Tibial nerve (tissue), 4 donors: ENCODE measurements around the gene PACSIN2. TPM values are rescaled to one million over a fixed set of nuclear protein-coding genes. Genes with fewer than 3 reads are reported as not detected.

Experiments
- DNase-seq, 2 donors: peaks; one replicate each; pipeline ENCODE4 v3.0.0-alpha.2; 2019; ENCODE audit warnings: low spot score in 2 of 2
- H3K27ac ChIP-seq, 4 donors: fragments of 200-600 bp; sonication (generic) in 3 of 4; one replicate each; pipeline ENCODE4 v1.5.1; 2017 to 2019; ENCODE audit warnings: mild to moderate bottlenecking in 1 of 4
- H3K27me3 ChIP-seq, 2 donors: fragments of 200-600 bp; sonication (generic) in 1 of 2; one replicate each; pipeline versions ENCODE4 v1.5.1 to v1.6.0; 2017 to 2019
- H3K36me3 ChIP-seq, 3 donors: fragments of 200-600 bp; sonication (generic); one replicate each; pipeline ENCODE4 v1.5.1; 2018 to 2019
- H3K4me1 ChIP-seq, 4 donors: fragments of 200-600 bp; sonication (generic) in 3 of 4; one replicate each; pipeline ENCODE4 v1.5.1; 2017 to 2019
- H3K4me3 ChIP-seq, 4 donors: fragments of 200-600 bp; sonication (generic) in 3 of 4; one replicate each; pipeline ENCODE4 v1.5.1; 2017 to 2019; ENCODE audit warnings: mild to moderate bottlenecking in 1 of 4, moderate library complexity in 1 of 4
- H3K9me3 ChIP-seq, 4 donors: fragments of 200-600 bp; sonication (generic) in 3 of 4; one replicate each; pipeline ENCODE4 v1.5.1; 2017 to 2019
- EP300 ChIP-seq, 2 donors: sonication (generic); formaldehyde crosslinking; IDR thresholded peaks; one replicate each; pipeline ENCODE4 v1.6.1; 2017; ENCODE audit warnings: antibody characterized with exemption in 2 of 2, mild to moderate bottlenecking in 1 of 2
- POLR2A ChIP-seq, 2 donors: fragments of 450-650 bp; IDR thresholded peaks; one replicate each; pipeline ENCODE4 v1.6.1; 2017; ENCODE audit warnings: antibody characterized with exemption in 2 of 2, mild to moderate bottlenecking in 2 of 2, moderate library complexity in 2 of 2
- WGBS, 2 donors: methylation state at CpG; one replicate each; pipeline ENCODE4 v1.1.5; 2018; 5-methylcytosine and 5-hydroxymethylcytosine counted together
- total RNA-seq, 4 donors: library from RNA; depleted of rRNA; stranded (reverse); fragments of >200 nt; gene quantifications; one replicate each; pipeline ENCODE4 v1.1.0, GENCODE V29; 2016
- TF ChIP-seq, protein P1 (sequence below), 5 experiments: fragments of 200-600 bp in 3 of 5; fragments of 450-650 bp in 2 of 5; sonication (generic) in 3 of 5; IDR thresholded peaks; one replicate each; pipeline ENCODE4 v1.5.1; 2016 to 2019; ENCODE audit warnings: antibody characterized with exemption in 5 of 5, mild to moderate bottlenecking in 3 of 5, moderate library complexity in 2 of 5

The PACSIN2 gene
- total RNA-seq, 4 donors from 2014 or later: 45.9 to 78.2 (median 59.0) TPM

- H3K9me3 ChIP-seq: no peaks in the 10 kb centered on the region
- DNase-seq: no peak
- no peak for TF ChIP-seq EP300 (IDR thresholded peaks at IDR 0.05)
- WGBS, 2 donors: 61 to 70% methylated on average over 6 of the region's 6 CpGs
- no peaks in the 10 kb centered on the region for H3K27me3 ChIP-seq
- no peak overlapping the region for H3K4me3 ChIP-seq
- peak overlapping the region in 1 of 4 donors; percentile 18 for H3K27ac ChIP-seq
- H3K36me3 ChIP-seq: no peaks in the 10 kb centered on the region
- peaks cover 0 to 86% (median 26%) of the 10 kb centered on the region in 4 donors for H3K4me1 ChIP-seq
Measured at GRCh38 chr22:42949159-42949558, 65.8 kb downstream of the PACSIN2 start.

- TF ChIP-seq, protein P1, sequence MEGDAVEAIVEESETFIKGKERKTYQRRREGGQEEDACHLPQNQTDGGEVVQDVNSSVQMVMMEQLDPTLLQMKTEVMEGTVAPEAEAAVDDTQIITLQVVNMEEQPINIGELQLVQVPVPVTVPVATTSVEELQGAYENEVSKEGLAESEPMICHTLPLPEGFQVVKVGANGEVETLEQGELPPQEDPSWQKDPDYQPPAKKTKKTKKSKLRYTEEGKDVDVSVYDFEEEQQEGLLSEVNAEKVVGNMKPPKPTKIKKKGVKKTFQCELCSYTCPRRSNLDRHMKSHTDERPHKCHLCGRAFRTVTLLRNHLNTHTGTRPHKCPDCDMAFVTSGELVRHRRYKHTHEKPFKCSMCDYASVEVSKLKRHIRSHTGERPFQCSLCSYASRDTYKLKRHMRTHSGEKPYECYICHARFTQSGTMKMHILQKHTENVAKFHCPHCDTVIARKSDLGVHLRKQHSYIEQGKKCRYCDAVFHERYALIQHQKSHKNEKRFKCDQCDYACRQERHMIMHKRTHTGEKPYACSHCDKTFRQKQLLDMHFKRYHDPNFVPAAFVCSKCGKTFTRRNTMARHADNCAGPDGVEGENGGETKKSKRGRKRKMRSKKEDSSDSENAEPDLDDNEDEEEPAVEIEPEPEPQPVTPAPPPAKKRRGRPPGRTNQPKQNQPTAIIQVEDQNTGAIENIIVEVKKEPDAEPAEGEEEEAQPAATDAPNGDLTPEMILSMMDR (IDR thresholded peaks at IDR 0.05): no peak
- TF ChIP-seq POLR2A (IDR thresholded peaks at IDR 0.05): no peak
- no peak for TF ChIP-seq EP300 (IDR thresholded peaks at IDR 0.05)
- H3K4me1 ChIP-seq: peaks cover 0 to 86% (median 32%) of the 10 kb centered on the region in 4 donors
- WGBS, 2 donors: 79 to 86% methylated on average over 2 of the region's 2 CpGs
Measured at GRCh38 chr22:42948294-42948693, 66.7 kb downstream of the PACSIN2 start.

GRCh38 chr22:42947211-42947990 is 67.5 kb downstream of the PACSIN2 start:
- Histone ChIP-seq H3K4me1 (peaks cover 0 to 93% (median 33%) of the 10 kb centered on the region in 4 donors), H3K36me3 (no peaks in the 10 kb centered on the region), H3K27me3 (no peaks in the 10 kb centered on the region), H3K9me3 (no peaks in the 10 kb centered on the region), H3K27ac (peak overlapping the region in 2 of 4 donors; percentile 67 to 69), H3K4me3 (no peak overlapping the region)
- no peak for DNase-seq
- TF ChIP-seq POLR2A (IDR thresholded peaks at IDR 0.05) (no peak), EP300 (IDR thresholded peaks at IDR 0.05) (no peak)
- TF ChIP-seq, protein P1 (IDR thresholded peaks at IDR 0.05): no peak
- 51 to 59% methylated on average over 12 of the region's 13 CpGs for WGBS, 2 donors

More at GRCh38 chr22:42948294-42948693, 66.7 kb downstream of the PACSIN2 start:
- no peak for DNase-seq
- H3K9me3 ChIP-seq: no peaks in the 10 kb centered on the region
- H3K27ac ChIP-seq: peak overlapping the region in 2 of 4 donors; percentile 29 to 67
- H3K4me3 ChIP-seq: no peak overlapping the region
- no peaks in the 10 kb centered on the region for H3K27me3 ChIP-seq
- no peaks in the 10 kb centered on the region for H3K36me3 ChIP-seq

DNA sequence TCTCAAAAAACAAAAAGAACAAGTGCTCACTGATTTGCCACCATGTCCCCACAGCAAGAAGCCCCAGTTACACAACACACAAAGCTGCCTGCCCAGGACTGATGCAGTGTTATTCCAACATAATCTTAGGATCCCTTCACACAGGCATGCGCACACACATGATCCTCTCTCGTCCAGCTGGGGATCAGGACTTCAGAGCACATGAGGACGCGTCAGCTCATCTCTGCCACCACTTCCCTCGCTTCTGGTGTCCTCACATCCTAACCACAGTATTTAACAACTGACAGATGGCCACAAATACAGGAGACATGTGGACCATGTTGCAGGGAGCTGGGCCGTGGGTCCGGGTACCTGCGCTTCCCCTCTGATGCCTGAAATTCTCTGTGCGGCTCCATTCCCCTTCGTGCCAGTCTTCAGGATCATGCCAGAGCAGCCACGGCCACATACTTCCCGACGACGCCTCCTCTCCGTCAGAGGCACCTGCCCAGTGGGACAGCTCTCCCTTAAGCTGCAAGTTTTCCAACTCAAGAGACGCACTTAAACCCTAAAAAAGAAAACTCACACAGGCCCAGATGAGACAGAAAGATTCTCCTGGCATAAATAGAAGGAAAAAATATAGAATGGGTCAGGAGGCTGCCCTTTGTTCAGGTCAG is 68.3 kb downstream of the PACSIN2 start:
- TF ChIP-seq EP300 (IDR thresholded peaks at IDR 0.05): no peak
- TF ChIP-seq, protein P1 (IDR thresholded peaks at IDR 0.05): no peak
- no peak for TF ChIP-seq POLR2A (IDR thresholded peaks at IDR 0.05)
- Histone ChIP-seq H3K4me1 (peaks cover 0 to 94% (median 33%) of the 10 kb centered on the region in 4 donors), H3K9me3 (no peaks in the 10 kb centered on the region), H3K36me3 (no peaks in the 10 kb centered on the region), H3K27ac (peak overlapping the region in 2 of 4 donors; percentile 67 to 69), H3K27me3 (no peaks in the 10 kb centered on the region), H3K4me3 (no peak overlapping the region)
- 66 to 68% methylated on average over 16 of the region's 16 CpGs for WGBS, 2 donors
- DNase-seq: no peak

DNA sequence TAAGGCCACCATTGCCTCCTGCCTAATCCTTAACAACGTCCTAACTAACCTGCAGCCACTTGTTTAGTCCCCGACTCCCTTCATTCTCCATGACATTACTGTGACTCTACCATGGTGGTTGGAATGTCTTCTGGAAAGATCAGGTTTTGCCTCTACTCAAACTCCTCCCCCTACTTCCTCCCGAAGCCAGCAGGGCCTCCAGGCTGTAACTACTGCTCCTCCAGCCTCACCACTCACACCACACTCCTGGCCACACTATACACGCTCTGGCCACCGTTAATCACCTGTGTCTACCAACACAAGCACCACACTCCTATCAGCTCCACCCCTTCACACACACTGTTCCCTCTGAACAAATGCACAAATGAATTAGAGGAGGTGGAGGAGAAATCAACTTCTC is 69.2 kb downstream of the PACSIN2 start:
- DNase-seq: no peak
- H3K4me3 ChIP-seq: no peak overlapping the region
- WGBS, 2 donors: 71 to 78% methylated on average over 5 of the region's 5 CpGs
- H3K36me3 ChIP-seq: no peaks in the 10 kb centered on the region
- H3K27me3 ChIP-seq: no peaks in the 10 kb centered on the region
- H3K4me1 ChIP-seq: peaks cover 0 to 87% (median 33%) of the 10 kb centered on the region in 4 donors
- TF ChIP-seq EP300 (IDR thresholded peaks at IDR 0.05) (no peak), POLR2A (IDR thresholded peaks at IDR 0.05) (no peak)
- TF ChIP-seq, protein P1 (IDR thresholded peaks at IDR 0.05): no peak
- no peaks in the 10 kb centered on the region for H3K9me3 ChIP-seq
- H3K27ac ChIP-seq: peak overlapping the region in 2 of 4 donors; percentile 67 to 69
